HG03064 (cell line): ENCODE data around the gene TBC1D16.

Experiments used
- ATAC-seq: cut with Tn5 transposase; IDR thresholded peaks from one replicate; pipeline ENCODE4 v1.9.1; 2021; ENCODE audit warnings: low read depth; ENCODE audit not compliant: unreplicated experiment

The TBC1D16 gene

GRCh38 chr17:79990051-79990592 is 45.5 kb downstream of the TBC1D16 start:
- ATAC-seq: no peak

GRCh38 chr17:79989106-79989835 is 46.4 kb downstream of the TBC1D16 start:
- ATAC-seq: no peak

GRCh38 chr17:79988185-79988971 is 47.3 kb downstream of the TBC1D16 start:
- ATAC-seq: no peak

GRCh38 chr17:79987935-79988184 is 47.8 kb downstream of the TBC1D16 start:
- no peak for ATAC-seq

GRCh38 chr17:79987187-79987934 is 48.3 kb downstream of the TBC1D16 start:
- ATAC-seq: no peak

GRCh38 chr17:79986411-79987186 is 49.1 kb downstream of the TBC1D16 start:
- ATAC-seq: no peak

- ATAC-seq: no peak
Measured at GRCh38 chr17:79985943-79986391, 49.7 kb downstream of the TBC1D16 start.

- ATAC-seq: no peak
Measured at GRCh38 chr17:79985361-79985942, 50.2 kb downstream of the TBC1D16 start.

- ATAC-seq: no peak
Measured at GRCh38 chr17:79984877-79985276, 50.8 kb downstream of the TBC1D16 start.

GRCh38 chr17:79984045-79984840 is 51.4 kb downstream of the TBC1D16 start:
- ATAC-seq: no peak

GRCh38 chr17:79983456-79983855 is 52.2 kb downstream of the TBC1D16 start:
- no peak for ATAC-seq

GRCh38 chr17:79982986-79983385 is 52.7 kb downstream of the TBC1D16 start:
- no peak for ATAC-seq

GRCh38 chr17:79981661-79982101 is 54.0 kb downstream of the TBC1D16 start:
- ATAC-seq: no peak

GRCh38 chr17:79981090-79981489 is 54.6 kb downstream of the TBC1D16 start:
- no peak for ATAC-seq

GRCh38 chr17:79980246-79981043 is 55.2 kb downstream of the TBC1D16 start:
- ATAC-seq: no peak

- no peak for ATAC-seq
Measured at GRCh38 chr17:79979816-79980215, 55.9 kb downstream of the TBC1D16 start.

GRCh38 chr17:79979221-79979741 is 56.4 kb downstream of the TBC1D16 start:
- no peak for ATAC-seq

- ATAC-seq: no peak
Measured at GRCh38 chr17:79978548-79978855, 57.2 kb downstream of the TBC1D16 start.
